Immature natural killer cell (primary cell): ENCODE measurements around the gene TCF7L2. TPM values are rescaled to one million over a fixed set of nuclear protein-coding genes. Genes with fewer than 3 reads are reported as not detected.

Experiments used
- DNase-seq, 3 donors: peaks; one replicate each; pipeline ENCODE4 v3.0.0; 2022; ENCODE audit warnings: mixed read lengths in 1 of 3
- H3K27ac Mint-ChIP-seq, 6 donors: one replicate each; pipeline ENCODE4 v1.8.0; 2020; ENCODE audit warnings: mixed read lengths in 6 of 6, mild to moderate bottlenecking in 5 of 6, inconsistent platforms in 4 of 6, moderate library complexity in 3 of 6
- H3K27me3 Mint-ChIP-seq, 3 donors: one replicate each; pipeline ENCODE4 v1.8.0; 2020 to 2021; ENCODE audit warnings: low read depth in 3 of 3, mild to moderate bottlenecking in 3 of 3, mixed read lengths in 3 of 3, moderate library complexity in 3 of 3, inconsistent platforms in 1 of 3
- H3K36me3 Mint-ChIP-seq, 3 donors: one replicate each; pipeline ENCODE4 v1.8.0; 2020; ENCODE audit warnings: mixed read lengths in 3 of 3, inconsistent platforms in 2 of 3, mild to moderate bottlenecking in 2 of 3
- H3K4me1 Mint-ChIP-seq, 2 donors: one replicate each; pipeline ENCODE4 v1.8.0; 2020; ENCODE audit warnings: inconsistent platforms in 2 of 2, mild to moderate bottlenecking in 2 of 2, mixed read lengths in 2 of 2, moderate library complexity in 1 of 2
- H3K4me3 Mint-ChIP-seq, 5 donors: one replicate each; pipeline ENCODE4 v1.8.0; 2020; ENCODE audit warnings: mild to moderate bottlenecking in 5 of 5, mixed read lengths in 5 of 5, inconsistent platforms in 3 of 5, moderate library complexity in 3 of 5
- H3K9me3 Mint-ChIP-seq, 6 donors: one replicate each; pipeline ENCODE4 v1.8.0; 2020; ENCODE audit warnings: mild to moderate bottlenecking in 6 of 6, mixed read lengths in 6 of 6, inconsistent platforms in 4 of 6, moderate library complexity in 3 of 6
- polyA plus RNA-seq, 3 donors: library from polyadenylated mRNA; unstranded; fragments of 300-500 nt; fragmentation: Illumina TruSeq; gene quantifications; one replicate each; pipeline ENCODE4 v1.2.3, GENCODE V29; 2021

The TCF7L2 gene
- polyA plus RNA-seq, 3 donors from 2014 or later = 0.83 to 1.8 TPM; not detected in 1

- Mint-ChIP-seq H3K27me3 (peaks cover 0 to 2% (median 0%) of the 10 kb centered on the region in 3 donors), H3K9me3 (no peaks in the 10 kb centered on the region), H3K4me3 (no peak overlapping the region), H3K36me3 (peaks cover 0 to 18% (median 4%) of the 10 kb centered on the region in 3 donors), H3K4me1 (no peaks in the 10 kb centered on the region), H3K27ac (no peak overlapping the region)
- no peak for DNase-seq
Observed at GRCh38 chr10:113142601-113143362, 192.7 kb downstream of the TCF7L2 start.

GRCh38 chr10:113144576-113144975 lies 194.5 kb downstream of the TCF7L2 start:
- no peaks in the 10 kb centered on the region for H3K4me1 Mint-ChIP-seq
- no peak overlapping the region for H3K27ac Mint-ChIP-seq
- no peaks in the 10 kb centered on the region for H3K9me3 Mint-ChIP-seq
- H3K27me3 Mint-ChIP-seq = peaks cover 0 to 2% (median 0%) of the 10 kb centered on the region in 3 donors
- no peak for DNase-seq
- no peak overlapping the region for H3K4me3 Mint-ChIP-seq
- peaks cover 0 to 20% (median 4%) of the 10 kb centered on the region in 3 donors for H3K36me3 Mint-ChIP-seq

- no peaks in the 10 kb centered on the region for H3K4me1 Mint-ChIP-seq
- no peak overlapping the region for H3K27ac Mint-ChIP-seq
- no peaks in the 10 kb centered on the region for H3K27me3 Mint-ChIP-seq
- no peak for DNase-seq
- H3K9me3 Mint-ChIP-seq = no peaks in the 10 kb centered on the region
- peaks cover 18 to 44% (median 32%) of the 10 kb centered on the region in 3 donors for H3K36me3 Mint-ChIP-seq
- H3K4me3 Mint-ChIP-seq = no peak overlapping the region
Observed at GRCh38 chr10:113148071-113148825, 198.2 kb downstream of the TCF7L2 start.

GRCh38 chr10:113148901-113149300 lies 198.9 kb downstream of the TCF7L2 start:
- Mint-ChIP-seq H3K27ac (no peak overlapping the region), H3K9me3 (no peaks in the 10 kb centered on the region), H3K4me3 (no peak overlapping the region), H3K4me1 (no peaks in the 10 kb centered on the region), H3K36me3 (peaks cover 20 to 45% (median 34%) of the 10 kb centered on the region in 3 donors), H3K27me3 (peaks cover 0 to 2% (median 0%) of the 10 kb centered on the region in 3 donors)
- no peak for DNase-seq

- H3K4me1 Mint-ChIP-seq = no peaks in the 10 kb centered on the region
- peaks cover 0 to 2% (median 0%) of the 10 kb centered on the region in 3 donors for H3K27me3 Mint-ChIP-seq
- peaks cover 23 to 51% (median 34%) of the 10 kb centered on the region in 3 donors for H3K36me3 Mint-ChIP-seq
- no peak for DNase-seq
- no peak overlapping the region for H3K4me3 Mint-ChIP-seq
- peak overlapping the region in 1 of 6 donors; percentile 9 for H3K27ac Mint-ChIP-seq
- H3K9me3 Mint-ChIP-seq = no peaks in the 10 kb centered on the region
Observed at GRCh38 chr10:113149626-113150025, 199.6 kb downstream of the TCF7L2 start.

- Mint-ChIP-seq H3K4me1 (no peaks in the 10 kb centered on the region), H3K36me3 (peaks cover 26 to 47% (median 34%) of the 10 kb centered on the region in 3 donors), H3K27ac (no peak overlapping the region), H3K4me3 (no peak overlapping the region), H3K9me3 (no peaks in the 10 kb centered on the region), H3K27me3 (peaks cover 0 to 2% (median 0%) of the 10 kb centered on the region in 3 donors)
- no peak for DNase-seq
Observed at GRCh38 chr10:113151190-113151666, 201.2 kb downstream of the TCF7L2 start.

GRCh38 chr10:113153493-113154102 lies 203.6 kb downstream of the TCF7L2 start:
- Mint-ChIP-seq H3K36me3 (peaks cover 32 to 44% (median 38%) of the 10 kb centered on the region in 3 donors), H3K9me3 (no peaks in the 10 kb centered on the region), H3K27ac (no peak overlapping the region), H3K4me3 (no peak overlapping the region), H3K4me1 (no peaks in the 10 kb centered on the region), H3K27me3 (peaks cover 0 to 2% (median 0%) of the 10 kb centered on the region in 3 donors)
- no peak for DNase-seq

GRCh38 chr10:113157441-113157840 lies 207.4 kb downstream of the TCF7L2 start:
- Mint-ChIP-seq H3K4me1 (no peaks in the 10 kb centered on the region), H3K36me3 (peaks cover 21 to 28% (median 26%) of the 10 kb centered on the region in 3 donors), H3K27me3 (peaks cover 0 to 2% (median 0%) of the 10 kb centered on the region in 3 donors), H3K4me3 (no peak overlapping the region), H3K27ac (no peak overlapping the region), H3K9me3 (no peaks in the 10 kb centered on the region)
- DNase-seq = no peak

- no peak for DNase-seq
- H3K27ac Mint-ChIP-seq = no peak overlapping the region
- H3K9me3 Mint-ChIP-seq = no peaks in the 10 kb centered on the region
- peaks cover 0 to 2% (median 0%) of the 10 kb centered on the region in 3 donors for H3K27me3 Mint-ChIP-seq
- H3K36me3 Mint-ChIP-seq = peaks cover 18 to 25% (median 23%) of the 10 kb centered on the region in 3 donors
- H3K4me1 Mint-ChIP-seq = no peaks in the 10 kb centered on the region
- no peak overlapping the region for H3K4me3 Mint-ChIP-seq
Observed at GRCh38 chr10:113158183-113158582, 208.1 kb downstream of the TCF7L2 start.

- H3K27ac Mint-ChIP-seq = no peak overlapping the region
- H3K27me3 Mint-ChIP-seq = no peaks in the 10 kb centered on the region
- no peaks in the 10 kb centered on the region for H3K9me3 Mint-ChIP-seq
- no peak overlapping the region for H3K4me3 Mint-ChIP-seq
- peaks cover 14 to 18% (median 18%) of the 10 kb centered on the region in 3 donors for H3K36me3 Mint-ChIP-seq
- no peaks in the 10 kb centered on the region for H3K4me1 Mint-ChIP-seq
- DNase-seq = no peak
Observed at GRCh38 chr10:113159563-113159962, 209.5 kb downstream of the TCF7L2 start.

- H3K27ac Mint-ChIP-seq = no peak overlapping the region
- H3K27me3 Mint-ChIP-seq = no peaks in the 10 kb centered on the region
- H3K4me3 Mint-ChIP-seq = no peak overlapping the region
- H3K9me3 Mint-ChIP-seq = no peaks in the 10 kb centered on the region
- peaks cover 9 to 14% (median 14%) of the 10 kb centered on the region in 3 donors for H3K36me3 Mint-ChIP-seq
- H3K4me1 Mint-ChIP-seq = no peaks in the 10 kb centered on the region
- no peak for DNase-seq
Observed at GRCh38 chr10:113160641-113161040, 210.6 kb downstream of the TCF7L2 start.

- Mint-ChIP-seq H3K9me3 (no peaks in the 10 kb centered on the region), H3K4me1 (no peaks in the 10 kb centered on the region), H3K4me3 (no peak overlapping the region), H3K36me3 (peaks cover 9 to 14% (median 14%) of the 10 kb centered on the region in 3 donors), H3K27ac (no peak overlapping the region), H3K27me3 (peaks cover 0 to 1% (median 0%) of the 10 kb centered on the region in 3 donors)
- DNase-seq = no peak
Observed at GRCh38 chr10:113161066-113161465, 211.0 kb downstream of the TCF7L2 start.

- H3K4me1 Mint-ChIP-seq = no peaks in the 10 kb centered on the region
- no peak for DNase-seq
- H3K9me3 Mint-ChIP-seq = no peaks in the 10 kb centered on the region
- peaks cover 8 to 18% (median 11%) of the 10 kb centered on the region in 3 donors for H3K36me3 Mint-ChIP-seq
- H3K4me3 Mint-ChIP-seq = no peak overlapping the region
- H3K27me3 Mint-ChIP-seq = peaks cover 0 to 1% (median 0%) of the 10 kb centered on the region in 3 donors
- no peak overlapping the region for H3K27ac Mint-ChIP-seq
Observed at GRCh38 chr10:113162960-113163359, 212.9 kb downstream of the TCF7L2 start.
